Vagina (tissue), 2 donors: ENCODE measurements around the gene SMIM20. TPM values are rescaled to one million over a fixed set of nuclear protein-coding genes. Genes with fewer than 3 reads are reported as not detected.

Experiments
- DNase-seq, 2 donors: peaks; one replicate each; pipeline ENCODE4 v3.0.0-alpha.2; 2017; ENCODE audit errors: extremely low spot score in 2 of 2
- H3K27ac ChIP-seq: fragments of 200-600 bp; sonication (generic); one replicate; pipeline ENCODE4 v1.5.1; 2019
- H3K27me3 ChIP-seq: fragments of 200-600 bp; sonication (generic); one replicate; pipeline ENCODE4 v1.5.1; 2019
- H3K36me3 ChIP-seq, 2 donors: fragments of 200-600 bp; sonication (generic); one replicate each; pipeline ENCODE4 v1.5.1; 2017 to 2019
- H3K4me1 ChIP-seq: fragments of 200-600 bp; sonication (generic); one replicate; pipeline ENCODE4 v1.5.1; 2019
- H3K4me3 ChIP-seq, 2 donors: fragments of 200-600 bp; sonication (generic); 1 replicate in 1 of 2; 2 replicates in 1 of 2; pipeline ENCODE4 v1.5.1; 2016 to 2019
- H3K9me3 ChIP-seq: fragments of 200-600 bp; sonication (generic); one replicate; pipeline ENCODE4 v1.5.1; 2019
- CTCF ChIP-seq, 3 experiments: fragments of 450-650 bp in 2 of 3; fragments of 200-600 bp in 1 of 3; sonication (generic) in 1 of 3; IDR thresholded peaks; one replicate each; pipeline ENCODE4 v1.5.1; 2017 to 2019; ENCODE audit warnings: antibody characterized with exemption in 3 of 3, mild to moderate bottlenecking in 2 of 3, moderate library complexity in 2 of 3
- POLR2A ChIP-seq, 2 donors: fragments of 450-650 bp; IDR thresholded peaks; one replicate each; pipeline ENCODE4 v1.6.1; 2017; ENCODE audit warnings: antibody characterized with exemption in 2 of 2, mild to moderate bottlenecking in 2 of 2, moderate library complexity in 2 of 2
- POLR2AphosphoS5 ChIP-seq, 2 donors: sonication (generic); formaldehyde crosslinking; IDR thresholded peaks; one replicate each; pipeline ENCODE4 v1.9.0; 2017; ENCODE audit warnings: antibody characterized with exemption in 2 of 2, mild to moderate bottlenecking in 2 of 2, low read depth in 1 of 2; ENCODE audit not compliant: insufficient read depth in 1 of 2
- intact Hi-C: fragments of 100-400 bp; cut with DNase I; formaldehyde crosslinking; loops from one replicate; pipeline ENCODE4 v1.15.1; 2023
- total RNA-seq: library from RNA; depleted of rRNA; stranded (reverse); fragments of >200 nt; gene quantifications from one replicate; pipeline ENCODE4 v1.2.3, GENCODE V29; 2016

The SMIM20 gene
- total RNA-seq, 1 donor from 2014 or later, result 12.8 TPM

GRCh38 chr4:25927361-25928195 is 13.6 kb downstream of the SMIM20 start:
- H3K4me3 ChIP-seq, result no peak overlapping the region
- intact Hi-C loops, result no loop called here
- TF ChIP-seq POLR2A (IDR thresholded peaks at IDR 0.05) (no peak), CTCF (IDR thresholded peaks at IDR 0.05) (no peak), POLR2AphosphoS5 (IDR thresholded peaks at IDR 0.05; ENCODE audit: insufficient read depth in 1 of 2, low read depth in 1 of 2) (no peak)
- DNase-seq, result no peak
- H3K9me3 ChIP-seq, result no peaks in the 10 kb centered on the region
- no peak overlapping the region for H3K27ac ChIP-seq
- no peaks in the 10 kb centered on the region for H3K27me3 ChIP-seq
- no peaks in the 10 kb centered on the region for H3K4me1 ChIP-seq
- no peaks in the 10 kb centered on the region for H3K36me3 ChIP-seq

- Histone ChIP-seq H3K36me3 (no peaks in the 10 kb centered on the region), H3K9me3 (no peaks in the 10 kb centered on the region), H3K27ac (no peak overlapping the region), H3K4me1 (no peaks in the 10 kb centered on the region), H3K27me3 (no peaks in the 10 kb centered on the region), H3K4me3 (no peak overlapping the region)
- no peak for DNase-seq
- intact Hi-C loops, result no loop called here
- TF ChIP-seq POLR2AphosphoS5 (IDR thresholded peaks at IDR 0.05; ENCODE audit: insufficient read depth in 1 of 2, low read depth in 1 of 2) (no peak), CTCF (IDR thresholded peaks at IDR 0.05) (no peak), POLR2A (IDR thresholded peaks at IDR 0.05) (no peak)
Observed at GRCh38 chr4:25928379-25929297, 14.6 kb downstream of the SMIM20 start.

GRCh38 chr4:25929298-25929686 is 15.3 kb downstream of the SMIM20 start:
- no peak overlapping the region for H3K27ac ChIP-seq
- H3K4me1 ChIP-seq, result no peaks in the 10 kb centered on the region
- no peaks in the 10 kb centered on the region for H3K27me3 ChIP-seq
- no peak overlapping the region for H3K4me3 ChIP-seq
- H3K36me3 ChIP-seq, result no peaks in the 10 kb centered on the region
- H3K9me3 ChIP-seq, result no peaks in the 10 kb centered on the region
- TF ChIP-seq POLR2A (IDR thresholded peaks at IDR 0.05) (no peak), CTCF (IDR thresholded peaks at IDR 0.05) (no peak), POLR2AphosphoS5 (IDR thresholded peaks at IDR 0.05; ENCODE audit: insufficient read depth in 1 of 2, low read depth in 1 of 2) (no peak)
- no peak for DNase-seq
- intact Hi-C loops, result no loop called here

GRCh38 chr4:25930731-25931354 is 16.8 kb downstream of the SMIM20 start:
- Histone ChIP-seq H3K27ac (no peak overlapping the region), H3K4me3 (no peak overlapping the region), H3K9me3 (no peaks in the 10 kb centered on the region), H3K36me3 (no peaks in the 10 kb centered on the region), H3K27me3 (no peaks in the 10 kb centered on the region), H3K4me1 (no peaks in the 10 kb centered on the region)
- DNase-seq, result no peak
- intact Hi-C loops, result no loop called here
- TF ChIP-seq POLR2A (IDR thresholded peaks at IDR 0.05), result no peak

- intact Hi-C loops, result no loop called here
- DNase-seq, result no peak
Observed at GRCh38 chr4:25936696-25937095, 22.7 kb downstream of the SMIM20 start.

More at GRCh38 chr4:25936696-25937095, 22.7 kb downstream of the SMIM20 start:
- Histone ChIP-seq H3K4me3 (no peak overlapping the region), H3K27ac (no peak overlapping the region), H3K4me1 (no peaks in the 10 kb centered on the region), H3K36me3 (no peaks in the 10 kb centered on the region), H3K9me3 (no peaks in the 10 kb centered on the region), H3K27me3 (no peaks in the 10 kb centered on the region)
- TF ChIP-seq POLR2AphosphoS5 (IDR thresholded peaks at IDR 0.05; ENCODE audit: insufficient read depth in 1 of 2, low read depth in 1 of 2) (no peak), CTCF (IDR thresholded peaks at IDR 0.05) (no peak), POLR2A (IDR thresholded peaks at IDR 0.05) (no peak)
